GM12878 (cell line): Measurements from ENCODE around the gene PPP6R2. TPM values are rescaled to one million over a fixed set of nuclear protein-coding genes. Genes with fewer than 3 reads are reported as not detected.

Experiments used
- ATAC-seq: fragments of 200-7000 bp; cut with Tn5 transposase; 3 replicates; pipeline ENCODE4 v1.9.1; 2020; ENCODE audit warnings: mild to moderate bottlenecking, moderate library complexity
- BruUV-seq: library from RNA; stranded (reverse); fragments of 400-500 nt; replicated peaks from 2 replicates; lab custom pipeline; 2021; lab: Mats Ljungman, UMichigan
- CTCF ChIA-PET: fragments of 300-600 bp; sonication (Branson Sonifier 250); formaldehyde crosslinking; extraction: SDS; loops from one replicate; lab custom pipeline; 2021; ENCODE audit warnings: inconsistent platforms; lab: Yijun Ruan, JAX
- POLR2A ChIA-PET: fragments of 350-600 bp; formaldehyde crosslinking; extraction: SDS; loops from one replicate; lab custom pipeline; 2021; ENCODE audit warnings: inconsistent platforms; lab: Charles Lee
- RAD21 ChIA-PET: fragments of 300-600 bp; sonication (Branson Sonifier 250); formaldehyde crosslinking; loops from one replicate; lab custom pipeline; 2023; ENCODE audit warnings: antibody characterized with exemption; ENCODE audit not compliant: unreplicated experiment; lab: Charles Lee
- SMC1A ChIA-PET: fragments of 300-600 bp; sonication (Branson Sonifier 250); formaldehyde crosslinking; loops from one replicate; lab custom pipeline; 2023; ENCODE audit not compliant: unreplicated experiment, uncharacterized antibody; lab: Charles Lee
- DNase-seq: peaks from one replicate; pipeline ENCODE4 v3.0.0-alpha.2; 2011; ENCODE audit warnings: low read depth, low spot score
- FAIRE-seq: peaks from 3 replicates; lab custom pipeline; 2011; peaks lifted over from hg19 to GRCh38; lab: Jason Lieb, UNC
- H2AFZ ChIP-seq: 2 replicates; pipeline ENCODE4 v1.6.0; 2011; ENCODE audit warnings: low read depth, low read length, control low read depth; ENCODE audit not compliant: control insufficient read depth
- H3K27ac ChIP-seq: 2 replicates; pipeline ENCODE4 v1.5.1; 2011; ENCODE audit warnings: control low read depth; ENCODE audit not compliant: control insufficient read depth, insufficient read depth
- H3K27me3 ChIP-seq, 2 experiments: replicated peaks in 1 of 2; 2 replicates each; pipeline versions ENCODE4 v1.6.0 to v1.6.1; 2011; ENCODE audit warnings: low read length in 1 of 2; ENCODE audit not compliant: control insufficient read depth in 2 of 2, insufficient read depth in 2 of 2
- H3K36me3 ChIP-seq, 2 experiments: 2 replicates each; pipeline ENCODE4 v1.5.1; 2011; ENCODE audit warnings: low read length in 1 of 2; ENCODE audit not compliant: control insufficient read depth in 2 of 2, insufficient read depth in 2 of 2
- H3K4me1 ChIP-seq: 2 replicates; pipeline ENCODE4 v1.6.1; 2011; ENCODE audit warnings: mild to moderate bottlenecking, low read length, moderate library complexity, mixed read lengths; ENCODE audit not compliant: control insufficient read depth, insufficient read depth
- H3K4me2 ChIP-seq: 2 replicates; pipeline ENCODE4 v1.6.0; 2011; ENCODE audit warnings: control low read depth; ENCODE audit not compliant: control insufficient read depth, insufficient read depth
- H3K4me3 ChIP-seq: fragments of 200-600 bp; sonication (generic); 2 replicates; pipeline ENCODE4 v1.5.1; 2016
- H3K79me2 ChIP-seq: 2 replicates; pipeline ENCODE4 v1.6.0; 2011; ENCODE audit warnings: low read length; ENCODE audit not compliant: control insufficient read depth, insufficient read depth
- H3K9ac ChIP-seq: 2 replicates; pipeline ENCODE4 v1.8.0; 2011; ENCODE audit warnings: low read length, control low read depth, mixed read lengths; ENCODE audit not compliant: control insufficient read depth, insufficient read depth
- H3K9me3 ChIP-seq: replicated peaks from 3 replicates; pipeline ENCODE4 v1.5.1; 2011; ENCODE audit warnings: mild to moderate bottlenecking, low read length; ENCODE audit not compliant: control insufficient read depth, insufficient read depth
- H4K20me1 ChIP-seq: 2 replicates; pipeline ENCODE4 v1.6.0; 2011; ENCODE audit not compliant: control insufficient read depth, insufficient read depth
- BCL11A ChIP-seq: IDR thresholded peaks from 2 replicates; pipeline ENCODE4 v1.6.1; 2011; ENCODE audit warnings: low read depth, low read length
- CHD1 ChIP-seq: IDR thresholded peaks from 2 replicates; pipeline ENCODE4 v1.6.1; 2012; ENCODE audit warnings: low read depth, low read length, improper control_type of control experiment
- EED ChIP-seq: sonication (generic); IDR thresholded peaks from 2 replicates; pipeline ENCODE4 v1.6.1; 2016; ENCODE audit warnings: antibody characterized with exemption, low read depth
- EGR1 ChIP-seq, 2 experiments: IDR thresholded peaks; 1 replicate in 1 of 2; 2 replicates in 1 of 2; pipeline ENCODE4 v1.6.1; 2011 to 2012; ENCODE audit warnings: low read depth in 2 of 2, low read length in 2 of 2, borderline replicate concordance in 1 of 2, mild to moderate bottlenecking in 1 of 2, moderate library complexity in 1 of 2
- FOXM1 ChIP-seq: IDR thresholded peaks from 2 replicates; pipeline ENCODE4 v1.6.1; 2012; ENCODE audit warnings: low read depth, mild to moderate bottlenecking, inconsistent platforms, low read length, moderate library complexity
- MEF2B ChIP-seq: fragments of 450-650 bp; IDR thresholded peaks from 2 replicates; pipeline ENCODE4 v1.6.1; 2018; ENCODE audit warnings: mild to moderate bottlenecking, moderate library complexity; ENCODE audit not compliant: partially characterized antibody, poor library complexity, severe bottlenecking
- NR2C2 ChIP-seq: IDR thresholded peaks from 2 replicates; pipeline ENCODE4 v1.6.1; 2011; ENCODE audit warnings: borderline replicate concordance, low read depth; ENCODE audit not compliant: control insufficient read depth, insufficient read length
- PAX8 ChIP-seq: fragments of 450-650 bp; IDR thresholded peaks from 2 replicates; pipeline ENCODE4 v1.6.1; 2017; ENCODE audit warnings: mild to moderate bottlenecking, moderate library complexity
- RAD21 ChIP-seq: IDR thresholded peaks from 2 replicates; pipeline ENCODE4 v1.6.1; 2011; ENCODE audit warnings: mild to moderate bottlenecking, low read depth, low read length, moderate library complexity; ENCODE audit not compliant: insufficient read depth
- RELA ChIP-seq: fragments of 450-650 bp; IDR thresholded peaks from 2 replicates; pipeline ENCODE4 v1.8.0; 2014; ENCODE audit warnings: borderline replicate concordance; ENCODE audit not compliant: partially characterized antibody
- REST ChIP-seq: IDR thresholded peaks from 2 replicates; pipeline ENCODE4 v1.6.1; 2012; ENCODE audit warnings: mild to moderate bottlenecking, low read depth, low read length
- TAF1 ChIP-seq: IDR thresholded peaks from 2 replicates; pipeline ENCODE4 v1.6.1; 2011; ENCODE audit warnings: mild to moderate bottlenecking, low read depth, low read length, borderline replicate concordance
- TARDBP ChIP-seq: IDR thresholded peaks from 2 replicates; pipeline ENCODE4 v1.6.1; 2016; ENCODE audit warnings: borderline replicate concordance
- TCF7 ChIP-seq: IDR thresholded peaks from 2 replicates; pipeline ENCODE4 v1.6.1; 2014; ENCODE audit warnings: antibody characterized with exemption, borderline replicate concordance
- USF1 ChIP-seq: IDR thresholded peaks from 2 replicates; pipeline ENCODE4 v1.6.1; 2011; ENCODE audit warnings: borderline replicate concordance, low read depth, mild to moderate bottlenecking, moderate library complexity, mixed read lengths, low read length; ENCODE audit not compliant: insufficient read depth; ENCODE audit errors: extremely low read length
- WRNIP1 ChIP-seq: IDR thresholded peaks from 2 replicates; pipeline ENCODE4 v1.6.1; 2011; ENCODE audit warnings: low read depth, low read length, improper control_type of control experiment, borderline replicate concordance
- YBX1 ChIP-seq: fragments of 450-650 bp; IDR thresholded peaks from 2 replicates; pipeline ENCODE4 v1.6.1; 2016; ENCODE audit warnings: antibody characterized with exemption
- ZSCAN29 ChIP-seq: fragments of 450-650 bp; IDR thresholded peaks from 2 replicates; pipeline ENCODE4 v1.6.1; 2017; ENCODE audit warnings: mild to moderate bottlenecking, moderate library complexity
- WGBS: methylation state at CpG from one replicate; pipeline ENCODE4 v1.1.6; 2016; ENCODE audit warnings: low lambda C conversion rate; ENCODE audit not compliant: insufficient replicate concordance, insufficient coverage; ENCODE audit errors: missing lambda C conversion rate; 5-methylcytosine and 5-hydroxymethylcytosine counted together
- in situ Hi-C: fragments of 300-500 bp; cut with MboI; formaldehyde crosslinking; loops from 9 replicates; pipeline ENCODE4 v1.14.3; 2018; ENCODE audit warnings: mixed read lengths
- intact Hi-C: fragments of 100-400 bp; cut with micrococcal nuclease; formaldehyde crosslinking; loops from one replicate; pipeline ENCODE4 v1.14.2; 2022; ENCODE audit not compliant: unreplicated experiment
- polyA plus RNA-seq, 11 experiments: library from polyadenylated mRNA; depleted of rRNA in 4 of 11; unstranded in 6 of 11; stranded (reverse) in 5 of 11; fragments of >200 nt; fragmentation: Nextera tagmentation in 4 of 11; fragmentation: Illumina TruSeq in 1 of 11; extraction: Ambion mirVana in 4 of 11; extraction: Trizol in 1 of 11; gene quantifications; 1 replicate in 1 of 11; 2 replicates in 10 of 11; pipeline versions ENCODE4 v1.2.1 to v1.2.3, GENCODE V29; 2011 to 2016; ENCODE audit warnings: inconsistent platforms in 2 of 11, missing spikeins in 2 of 11, low read depth in 1 of 11
- total RNA-seq, 4 experiments: library from RNA; depleted of rRNA in 3 of 4; stranded (reverse); fragments of >200 nt in 3 of 4; fragmentation: Illumina TruSeq in 1 of 4; extraction: Trizol in 1 of 4; gene quantifications; 2 replicates each; pipeline versions ENCODE4 v1.2.1 to v1.2.3, GENCODE V29; 2013 to 2021

The PPP6R2 gene
- total and polyA plus RNA-seq, 10 of the 15 experiments (the other 5 are each of a cell fraction or from before 2014, with no cell fraction given): 0.29 to 52.6 (median 25.4) TPM

- no TSS peak for BruUV-seq
- TF ChIP-seq TARDBP (no peak), MEF2B (no peak), TCF7 (no peak), WRNIP1 (no peak), FOXM1 (no peak), REST (no peak), EGR1 (IDR thresholded peaks at IDR 0.05; ENCODE audit: borderline replicate concordance in 1 of 2, low read depth in 2 of 2, low read length in 2 of 2) (no peak), YBX1 (no peak), BCL11A (no peak), TAF1 (no peak), USF1 (no peak), EED (no peak), ZSCAN29 (no peak), NR2C2 (no peak), RELA (no peak), RAD21 (no peak), PAX8 (no peak), CHD1 (no peak)
- H2AFZ ChIP-seq: no peak overlapping the region
- ChIA-PET CTCF (interaction anchor here (0.6 to 1.6 kb wide), 4 partner anchors 71 to 218 kb away, joined by 3 read pairs; partner anchors contain the start of gene SYCE3), SMC1A (no interaction called here), POLR2A (interaction anchor here (0.7 kb wide), 1 partner anchor 51 kb away, joined by 3 read pairs; no protein-coding TSS in a partner anchor), RAD21 (no interaction called here)
- ATAC-seq: no peak
- FAIRE-seq: no peak
- WGBS: 97% methylated on average over 4 of the region's 4 CpGs
- H3K4me1 ChIP-seq: peaks cover 12% of the 10 kb centered on the region
- H4K20me1 ChIP-seq: no peaks in the 10 kb centered on the region
- peaks cover 11 to 19% of the 10 kb centered on the region in 2 experiments for H3K36me3 ChIP-seq
- intact Hi-C loops (no loop called here), in situ Hi-C loops (no loop called here)
- H3K27ac ChIP-seq: no peak overlapping the region
- no peak overlapping the region for H3K4me3 ChIP-seq
- no peak for DNase-seq
- H3K9ac ChIP-seq: no peak overlapping the region
- H3K4me2 ChIP-seq: no peak overlapping the region
- H3K27me3 ChIP-seq: no peaks in the 10 kb centered on the region
- no peaks in the 10 kb centered on the region for H3K9me3 ChIP-seq
- no peaks in the 10 kb centered on the region for H3K79me2 ChIP-seq
Observed at GRCh38 chr22:50401907-50402306, 58.8 kb downstream of the PPP6R2 start.
